MV-4-11 (cell line): Measurements from ENCODE around the gene NDUFS1.
"Not testable (repeated sequence)": the region's sequence is repeated elsewhere in the genome, so short reads cannot be mapped to it uniquely, and the experiment has no call there.

Experiments used
- DNase-seq: peaks from one replicate; lab custom pipeline; 2025; lab: John Stamatoyannopoulos, UW

NDUFS1 gene

GRCh38 chr2:206162401-206162800 lies 3.2 kb upstream of the NDUFS1 start:
- peak; percentile 6 for DNase-seq

- peak; percentile 37 for DNase-seq
Observed at GRCh38 chr2:206160807-206161179, 1.5 kb upstream of the NDUFS1 start.

- DNase-seq = no peak
Observed at GRCh38 chr2:206160125-206160806, 1.0 kb upstream of the NDUFS1 start.

- no peak for DNase-seq
Observed at GRCh38 chr2:206158563-206159345, 490 bp downstream of the NDUFS1 start.

- DNase-seq = not testable (repeated sequence)
Observed at GRCh38 chr2:206157014-206157413, 2.2 kb downstream of the NDUFS1 start.

GRCh38 chr2:206154197-206154596 lies 5.0 kb downstream of the NDUFS1 start:
- peak; percentile 51 for DNase-seq

GRCh38 chr2:206150631-206151030 lies 8.6 kb downstream of the NDUFS1 start:
- DNase-seq = no peak

- DNase-seq = no peak
Observed at GRCh38 chr2:206150168-206150567, 9.1 kb downstream of the NDUFS1 start.

- no peak for DNase-seq
Observed at GRCh38 chr2:206149330-206149729, 9.9 kb downstream of the NDUFS1 start.

GRCh38 chr2:206145665-206146064 lies 13.6 kb downstream of the NDUFS1 start:
- DNase-seq = no peak

GRCh38 chr2:206144383-206144782 lies 14.9 kb downstream of the NDUFS1 start:
- no peak for DNase-seq

GRCh38 chr2:206143451-206143850 lies 15.8 kb downstream of the NDUFS1 start:
- no peak for DNase-seq

- no peak for DNase-seq
Observed at GRCh38 chr2:206127656-206128055, 31.6 kb downstream of the NDUFS1 start.

GRCh38 chr2:206125901-206126300 lies 33.3 kb downstream of the NDUFS1 start:
- DNase-seq = no peak

GRCh38 chr2:206122569-206122968 lies 36.7 kb downstream of the NDUFS1 start:
- not testable (repeated sequence) for DNase-seq

GRCh38 chr2:206116278-206116677 lies 43.0 kb downstream of the NDUFS1 start:
- DNase-seq = no peak

GRCh38 chr2:206115026-206115578 lies 44.1 kb downstream of the NDUFS1 start:
- no peak for DNase-seq

- DNase-seq = peak; percentile 29
Observed at GRCh38 chr2:206112846-206113547, 46.2 kb downstream of the NDUFS1 start.

- DNase-seq = no peak
Observed at GRCh38 chr2:206112108-206112507, 47.1 kb downstream of the NDUFS1 start.

GRCh38 chr2:206108713-206109112 lies 50.5 kb downstream of the NDUFS1 start:
- no peak for DNase-seq

- DNase-seq = no peak
Observed at GRCh38 chr2:206105541-206105940, 53.7 kb downstream of the NDUFS1 start.

- no peak for DNase-seq
Observed at GRCh38 chr2:206105038-206105437, 54.2 kb downstream of the NDUFS1 start.

- peak; percentile 95 for DNase-seq
Observed at GRCh38 chr2:206098872-206099271, 60.4 kb downstream of the NDUFS1 start.
